A673 (cell line): ENCODE results near the gene FAM174C. TPM values are rescaled to one million over a fixed set of nuclear protein-coding genes. Genes with fewer than 3 reads are reported as not detected.

Source experiments
- BruUV-seq: library from RNA; stranded (reverse); fragments of 400-500 nt; replicated peaks from 2 replicates; lab custom pipeline; 2021; lab: Mats Ljungman, UMichigan
- CTCF ChIA-PET: fragments of 300-600 bp; sonication (Branson Sonifier 250); formaldehyde crosslinking; loops from one replicate; lab custom pipeline; 2022; ENCODE audit warnings: antibody characterized with exemption; lab: Charles Lee
- POLR2A ChIA-PET: fragments of 300-600 bp; sonication (Branson Sonifier 250); formaldehyde crosslinking; loops from one replicate; lab custom pipeline; 2022; ENCODE audit warnings: antibody characterized with exemption; ENCODE audit not compliant: low non-redundant PET; lab: Charles Lee
- DNase-seq: peaks from one replicate; pipeline ENCODE4 v3.0.0-alpha.2; 2015; ENCODE audit warnings: low spot score
- H3K27ac ChIP-seq: fragments of 200-600 bp; sonication (generic); 2 replicates; pipeline ENCODE4 v1.5.1; 2016; ENCODE audit warnings: mixed run types, low read depth, mild to moderate bottlenecking, mixed read lengths, antibody characterized with exemption, low read length; ENCODE audit not compliant: poor library complexity, severe bottlenecking
- H3K27me3 ChIP-seq: fragments of 200-600 bp; sonication (generic); replicated peaks from 2 replicates; pipeline ENCODE4 v1.6.1; 2017; ENCODE audit warnings: mixed run types, low read depth, mild to moderate bottlenecking, mixed read lengths, antibody characterized with exemption, low read length; ENCODE audit not compliant: insufficient read depth, poor library complexity
- H3K36me3 ChIP-seq: fragments of 200-600 bp; sonication (generic); 2 replicates; pipeline ENCODE4 v1.6.1; 2016; ENCODE audit warnings: mixed run types, mild to moderate bottlenecking, mixed read lengths, antibody characterized with exemption, low read length; ENCODE audit not compliant: insufficient read depth, poor library complexity, severe bottlenecking
- H3K4me1 ChIP-seq: fragments of 200-600 bp; sonication (generic); 2 replicates; pipeline ENCODE4 v1.6.1; 2017; ENCODE audit warnings: mixed run types, mild to moderate bottlenecking, mixed read lengths, antibody characterized with exemption, low read length; ENCODE audit not compliant: insufficient read depth, poor library complexity, severe bottlenecking
- H3K4me3 ChIP-seq: fragments of 200-600 bp; sonication (generic); 2 replicates; pipeline ENCODE4 v1.5.1; 2016; ENCODE audit warnings: low read depth, mixed run types, mild to moderate bottlenecking, mixed read lengths, low read length; ENCODE audit not compliant: poor library complexity, severe bottlenecking
- H3K9me3 ChIP-seq: fragments of 200-600 bp; sonication (generic); 2 replicates; pipeline ENCODE4 v1.6.1; 2016; ENCODE audit warnings: mixed run types, low read depth, mild to moderate bottlenecking, mixed read lengths, antibody characterized with exemption, low read length; ENCODE audit not compliant: poor library complexity, severe bottlenecking
- CTCF ChIP-seq: fragments of 300-800, 200-600 bp; sonication (generic); conservative IDR thresholded peaks from 2 replicates; pipeline ENCODE4 v1.5.1; 2017; ENCODE audit warnings: low read depth, mild to moderate bottlenecking, antibody characterized with exemption, low read length, moderate library complexity, mixed read lengths
- EZH2 ChIP-seq: fragments of 200-600 bp; sonication (generic); IDR thresholded peaks from 2 replicates; pipeline ENCODE4 v1.6.1; 2017; ENCODE audit warnings: borderline replicate concordance, low read depth, mild to moderate bottlenecking, mixed read lengths, antibody characterized with exemption, low read length; ENCODE audit not compliant: poor library complexity, severe bottlenecking
- intact Hi-C: fragments of 100-400 bp; cut with micrococcal nuclease; formaldehyde crosslinking; loops from one replicate; pipeline ENCODE4 v1.10.0; 2022; ENCODE audit not compliant: unreplicated experiment
- total RNA-seq: library from RNA; stranded (reverse); gene quantifications from 2 replicates; pipeline ENCODE4 v1.2.3, GENCODE V29; 2021

FAM174C gene
- total RNA-seq, 1 experiment from 2014 or later, result 88.6 TPM

- intact Hi-C loops, result loop anchor here (10.0 kb wide), 2 partner anchors 172 to 322 kb away; partner anchors contain the start of gene MBD3
- no TSS peak for BruUV-seq
- Histone ChIP-seq H3K4me1 (peaks cover 68% of the 10 kb centered on the region), H3K36me3 (peaks cover 48% of the 10 kb centered on the region), H3K27ac (peak overlapping the region; percentile 99), H3K9me3 (no peaks in the 10 kb centered on the region), H3K27me3 (no peaks in the 10 kb centered on the region), H3K4me3 (peak overlapping the region; percentile 58)
- ChIA-PET POLR2A (interaction anchor here (0.6 kb wide), 1 partner anchor 200 kb away, joined by 3 read pairs; no protein-coding TSS in a partner anchor), CTCF (interaction anchor here (0.9 to 1.6 kb wide), 2 partner anchors 28 to 100 kb away, joined by 5 to 6 read pairs; no protein-coding TSS in a partner anchor)
- TF ChIP-seq CTCF (no peak), EZH2 (no peak)
- DNase-seq, result no peak
These were observed 2.7 kb upstream of the FAM174C start for GRCh38 chr19:1272423-1273262.

- Histone ChIP-seq H3K27me3 (no peaks in the 10 kb centered on the region), H3K4me1 (peaks cover 60% of the 10 kb centered on the region), H3K4me3 (peak overlapping the region; percentile 69), H3K9me3 (no peaks in the 10 kb centered on the region), H3K27ac (peak overlapping the region; percentile 99), H3K36me3 (peaks cover 48% of the 10 kb centered on the region)
- BruUV-seq, result TSS peak; percentile 67
- intact Hi-C loops, result loop anchor here (10.0 kb wide), 2 partner anchors 171 to 321 kb away; partner anchors contain the start of gene MBD3
- no peak for DNase-seq
- ChIA-PET POLR2A (interaction anchor here (0.6 kb wide), 1 partner anchor 135 kb away, joined by 3 read pairs; no protein-coding TSS in a partner anchor), CTCF (interaction anchor here (0.6 to 1.6 kb wide), 2 partner anchors 29 to 215 kb away, joined by 5 read pairs; no protein-coding TSS in a partner anchor)
- TF ChIP-seq CTCF, result no peak
- no peak for TF ChIP-seq EZH2
These were observed 1.9 kb upstream of the FAM174C start for GRCh38 chr19:1273263-1274041.

- Histone ChIP-seq H3K27me3 (no peaks in the 10 kb centered on the region), H3K4me3 (peak overlapping the region; percentile 69), H3K4me1 (peaks cover 56% of the 10 kb centered on the region), H3K36me3 (peaks cover 52% of the 10 kb centered on the region), H3K9me3 (no peaks in the 10 kb centered on the region), H3K27ac (peak overlapping the region; percentile 99)
- 0 out of 2 replicates have a peak, but pooled peaks have one; percentile 4 for TF ChIP-seq CTCF
- no peak for TF ChIP-seq EZH2
- ChIA-PET CTCF (interaction anchor here (0.6 to 1.6 kb wide), 2 partner anchors 30 to 214 kb away, joined by 5 read pairs; no protein-coding TSS in a partner anchor), POLR2A (no interaction called here)
- BruUV-seq, result no TSS peak
- no peak for DNase-seq
- intact Hi-C loops, result loop anchor here (10.0 kb wide), 2 partner anchors 171 to 321 kb away; partner anchors contain the start of gene MBD3
These were observed 1.1 kb upstream of the FAM174C start for GRCh38 chr19:1274081-1274851.
